ENCODE data around the gene NTM. TPM values are rescaled to one million over a fixed set of nuclear protein-coding genes. Genes with fewer than 3 reads are reported as not detected.

Gene NTM
- total RNA-seq, 1 donor from 2014 or later: 4.3 TPM

- Mint-ChIP-seq H3K36me3 (ENCODE audit: insufficient read depth) (no peaks in the 10 kb centered on the region), H3K4me3 (ENCODE audit: low read depth) (no peak overlapping the region), H3K27me3 (peaks cover 4% of the 10 kb centered on the region), H3K9me3 (ENCODE audit: low read depth) (no peaks in the 10 kb centered on the region), H3K4me1 (ENCODE audit: low read depth) (no peaks in the 10 kb centered on the region), H3K27ac (no peak overlapping the region)
- DNase-seq (ENCODE audit: low spot score, unreplicated experiment): no peak
- TF ChIP-seq CTCF (IDR thresholded peaks at IDR 0.05; ENCODE audit: unreplicated experiment): no peak
Measured at GRCh38 chr11:131385763-131386390, 15.5 kb downstream of the NTM start.

- H3K27me3 Mint-ChIP-seq: peaks cover 3% of the 10 kb centered on the region
- H3K4me1 Mint-ChIP-seq (ENCODE audit: low read depth): peaks cover 3% of the 10 kb centered on the region
- no peaks in the 10 kb centered on the region for H3K9me3 Mint-ChIP-seq (ENCODE audit: low read depth)
- peak overlapping the region; percentile 18 for H3K27ac Mint-ChIP-seq
- TF ChIP-seq CTCF (IDR thresholded peaks at IDR 0.05; ENCODE audit: unreplicated experiment): no peak
- no peak overlapping the region for H3K4me3 Mint-ChIP-seq (ENCODE audit: low read depth)
- no peak for DNase-seq (ENCODE audit: low spot score, unreplicated experiment)
- no peaks in the 10 kb centered on the region for H3K36me3 Mint-ChIP-seq (ENCODE audit: insufficient read depth)
Measured at GRCh38 chr11:131386408-131386807, 16.0 kb downstream of the NTM start.

GRCh38 chr11:131388030-131388429, 17.6 kb downstream of the NTM start:
- Mint-ChIP-seq H3K4me3 (ENCODE audit: low read depth) (no peak overlapping the region), H3K9me3 (ENCODE audit: low read depth) (no peaks in the 10 kb centered on the region), H3K27me3 (peaks cover 3% of the 10 kb centered on the region), H3K36me3 (ENCODE audit: insufficient read depth) (no peaks in the 10 kb centered on the region), H3K4me1 (ENCODE audit: low read depth) (peaks cover 6% of the 10 kb centered on the region), H3K27ac (no peak overlapping the region)
- no peak for DNase-seq (ENCODE audit: low spot score, unreplicated experiment)
- TF ChIP-seq CTCF (IDR thresholded peaks at IDR 0.05; ENCODE audit: unreplicated experiment): no peak

GRCh38 chr11:131389582-131389981, 19.2 kb downstream of the NTM start:
- Mint-ChIP-seq H3K27me3 (peaks cover 6% of the 10 kb centered on the region), H3K4me1 (ENCODE audit: low read depth) (peaks cover 6% of the 10 kb centered on the region), H3K36me3 (ENCODE audit: insufficient read depth) (no peaks in the 10 kb centered on the region), H3K27ac (no peak overlapping the region), H3K9me3 (ENCODE audit: low read depth) (no peaks in the 10 kb centered on the region), H3K4me3 (ENCODE audit: low read depth) (no peak overlapping the region)
- no peak for DNase-seq (ENCODE audit: low spot score, unreplicated experiment)
- no peak for TF ChIP-seq CTCF (IDR thresholded peaks at IDR 0.05; ENCODE audit: unreplicated experiment)

GRCh38 chr11:131391176-131391575, 20.8 kb downstream of the NTM start:
- no peak overlapping the region for H3K4me3 Mint-ChIP-seq (ENCODE audit: low read depth)
- H3K27me3 Mint-ChIP-seq: peaks cover 6% of the 10 kb centered on the region
- H3K27ac Mint-ChIP-seq: peak overlapping the region; percentile 43
- no peaks in the 10 kb centered on the region for H3K9me3 Mint-ChIP-seq (ENCODE audit: low read depth)
- DNase-seq (ENCODE audit: low spot score, unreplicated experiment): no peak
- peaks cover 11% of the 10 kb centered on the region for H3K4me1 Mint-ChIP-seq (ENCODE audit: low read depth)
- no peaks in the 10 kb centered on the region for H3K36me3 Mint-ChIP-seq (ENCODE audit: insufficient read depth)
- TF ChIP-seq CTCF (IDR thresholded peaks at IDR 0.05; ENCODE audit: unreplicated experiment): no peak
